Retina (tissue), 1 donor: ENCODE measurements around the gene CTRL.
A peak's percentile ranks its signal among the peaks of the same experiment; 100 is the strongest.
"Not testable (repeated sequence)": the region's sequence is repeated elsewhere in the genome, so short reads cannot be mapped to it uniquely, and the experiment has no call there.

Experiments used
- DNase-seq: peaks from one replicate; pipeline ENCODE4 v3.0.0-alpha.2; 2016

CTRL gene

DNA sequence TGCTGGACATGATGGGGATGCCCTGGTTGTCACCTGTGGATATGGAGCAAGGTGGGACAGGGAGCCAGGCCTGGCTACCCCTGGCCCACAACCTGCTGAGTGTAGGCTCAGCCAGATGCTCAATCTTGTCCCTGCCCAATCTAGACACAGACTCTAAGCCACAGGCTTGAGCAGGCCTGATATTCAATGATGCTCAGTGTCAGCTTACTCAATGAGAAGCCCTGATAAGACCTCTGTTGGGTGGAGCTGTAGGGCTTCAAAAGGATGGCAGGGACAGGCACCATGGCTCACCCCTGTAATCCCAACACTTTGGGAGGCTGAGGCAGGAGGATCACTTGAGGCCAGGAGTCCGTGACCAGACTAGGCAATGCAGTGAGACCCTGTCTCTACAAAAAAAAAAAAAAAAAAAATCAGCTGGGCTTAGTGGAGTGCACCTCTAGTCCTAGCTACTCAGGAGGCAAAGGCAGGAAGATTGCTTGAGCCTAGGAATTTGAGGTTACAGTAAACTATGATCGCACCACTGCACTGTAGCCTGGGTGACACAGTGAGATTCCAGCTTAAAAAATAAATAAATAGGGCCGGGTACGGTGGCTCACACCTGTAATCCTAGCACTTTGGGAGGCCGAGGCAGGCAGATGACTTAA lies 8.9 kb upstream of the CTRL start:
- no peak for DNase-seq

DNA sequence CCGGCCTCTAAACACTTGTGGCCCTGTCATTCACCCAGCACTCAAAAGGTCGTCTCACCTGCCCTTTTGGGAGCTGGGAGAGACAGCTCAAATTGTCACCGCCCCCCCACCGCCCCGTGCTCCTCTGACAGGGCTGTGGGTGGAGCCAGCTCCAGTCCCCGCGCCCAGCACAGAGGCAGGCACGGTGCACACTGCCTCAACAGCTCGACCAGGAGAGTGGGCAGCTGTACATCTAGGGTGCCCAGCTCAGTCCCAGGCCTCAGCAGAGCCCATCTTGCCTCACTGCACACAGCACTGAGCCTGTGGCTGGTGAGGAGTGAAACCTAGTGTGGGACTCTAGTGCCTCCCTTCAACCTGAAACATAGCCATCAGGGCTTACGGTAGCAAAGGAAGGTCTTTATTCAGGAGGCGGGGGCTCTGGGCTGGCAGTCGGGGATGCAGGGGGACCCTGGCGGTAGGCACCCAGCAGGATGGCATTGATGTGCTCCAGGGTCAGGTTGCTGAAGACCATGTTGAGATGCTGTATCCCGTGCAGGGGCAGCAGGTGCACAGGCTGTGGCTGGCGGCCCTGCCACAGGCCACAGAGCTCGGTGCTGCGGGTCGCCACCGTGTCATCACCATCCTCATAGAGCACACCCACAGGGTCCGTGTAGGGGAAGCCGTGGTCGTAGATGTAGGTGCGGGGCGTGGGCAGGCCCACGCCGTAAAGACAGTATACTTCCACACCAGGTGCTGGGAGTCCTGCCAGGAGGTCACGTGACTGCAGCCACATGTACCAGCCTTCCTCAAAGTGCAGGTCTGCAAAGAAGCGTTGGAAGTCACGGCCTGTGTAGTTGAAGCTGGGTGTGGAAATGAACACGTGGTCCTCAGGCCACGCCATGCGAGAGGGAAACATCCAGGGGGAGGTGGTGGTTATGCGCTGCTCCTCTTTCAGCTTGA lies 8.1 kb upstream of the CTRL start:
- no peak for DNase-seq

DNA sequence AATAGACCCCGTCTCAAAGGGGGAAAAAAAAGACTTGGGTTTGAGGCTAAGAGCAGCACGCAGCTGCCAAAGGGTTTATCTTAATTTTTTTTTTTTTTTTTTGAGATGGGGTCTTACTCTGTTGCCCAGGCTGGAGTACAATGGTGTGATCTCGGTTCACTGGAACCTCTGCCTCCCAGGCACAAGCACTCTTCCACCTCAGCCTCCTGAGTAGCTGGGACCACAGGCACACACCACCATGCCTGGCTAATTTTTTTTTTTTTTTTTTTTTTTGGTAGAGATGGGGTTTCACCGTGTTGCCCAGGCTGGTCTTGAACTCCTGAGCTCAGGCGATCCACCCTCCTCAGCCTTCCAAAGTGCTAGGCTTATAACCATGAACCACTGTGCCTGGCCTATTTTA lies 6.1 kb upstream of the CTRL start:
- DNase-seq, result not testable (repeated sequence)

DNA sequence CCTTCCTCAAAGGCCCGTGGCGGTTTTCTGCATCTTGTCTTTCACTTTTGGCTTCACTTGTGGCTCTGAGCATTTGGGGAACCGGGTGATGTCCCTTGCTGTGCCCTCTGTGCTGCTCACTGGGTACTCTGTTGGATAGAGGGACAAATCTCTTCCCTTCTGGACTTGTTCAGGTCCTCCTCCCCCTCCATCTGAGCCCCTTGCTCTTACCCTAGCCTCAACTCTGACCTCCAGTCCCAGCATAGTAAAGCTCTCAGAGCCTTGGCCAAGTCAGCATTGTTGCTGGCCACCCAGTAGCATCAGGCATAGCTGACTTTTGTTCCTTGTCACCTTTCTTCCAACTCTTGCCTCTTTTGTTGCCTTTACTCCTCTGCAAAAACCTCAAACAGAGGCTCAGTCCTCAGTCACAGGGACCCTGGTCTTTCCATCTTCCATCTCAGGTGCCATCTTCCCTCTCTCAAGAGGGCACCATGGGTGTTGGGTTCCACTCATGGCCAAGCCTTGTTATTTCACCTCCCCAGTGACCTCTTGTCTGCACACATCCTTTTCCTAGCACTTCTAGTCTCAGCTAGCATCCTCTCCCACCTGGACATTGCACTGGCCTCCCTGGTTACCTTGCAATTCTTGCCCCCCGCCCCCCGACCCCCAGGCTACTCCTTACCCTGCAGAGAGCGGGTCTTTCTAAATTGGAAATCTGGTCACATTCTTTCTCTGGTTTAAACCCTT lies 5.4 kb upstream of the CTRL start:
- no peak for DNase-seq

DNA sequence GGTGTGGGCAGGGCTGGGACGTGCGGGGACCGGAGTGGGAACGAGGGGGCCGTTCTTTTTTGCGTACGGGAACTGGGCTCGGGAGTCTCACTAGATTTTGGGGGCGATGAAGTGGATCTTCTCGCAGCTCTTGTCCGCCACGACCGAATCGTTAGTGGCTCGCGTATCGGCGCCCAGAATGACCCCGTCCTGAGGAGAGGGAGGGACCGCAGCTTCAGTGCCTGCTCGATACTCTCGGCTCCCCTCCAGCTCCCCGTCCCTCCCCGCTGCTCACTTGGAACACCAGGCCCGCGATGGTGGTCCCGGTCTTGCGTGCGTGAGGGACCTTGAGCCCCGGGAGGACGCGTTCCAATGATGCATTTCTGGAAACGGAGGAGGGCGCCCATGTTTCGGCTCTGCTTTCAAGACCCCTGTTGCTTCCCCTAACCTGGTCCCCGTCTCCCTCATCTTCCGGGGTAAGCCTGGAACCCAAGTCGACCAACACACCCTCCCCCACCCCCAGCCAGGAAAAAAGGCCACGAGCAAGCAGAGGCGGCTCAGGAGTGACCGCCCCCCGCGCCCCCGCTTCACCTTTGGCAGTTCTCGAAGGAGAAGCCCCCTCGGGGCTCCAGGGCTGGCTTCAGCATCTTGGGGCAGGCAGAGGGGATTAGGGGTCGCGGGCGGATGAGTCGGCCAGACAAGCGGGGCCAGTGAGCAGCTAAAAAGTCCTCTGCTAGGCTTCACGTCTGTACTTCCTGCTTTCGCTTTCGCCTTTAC lies 4.6 kb upstream of the CTRL start, which contains the start of gene PSMB10:
TSS of gene PSMB10 (minus strand) at position 727 of the 756 bp plus-strand sequence. CDS start at position 626, 101 bp downstream.
- DNase-seq, result peak; percentile 57

DNA sequence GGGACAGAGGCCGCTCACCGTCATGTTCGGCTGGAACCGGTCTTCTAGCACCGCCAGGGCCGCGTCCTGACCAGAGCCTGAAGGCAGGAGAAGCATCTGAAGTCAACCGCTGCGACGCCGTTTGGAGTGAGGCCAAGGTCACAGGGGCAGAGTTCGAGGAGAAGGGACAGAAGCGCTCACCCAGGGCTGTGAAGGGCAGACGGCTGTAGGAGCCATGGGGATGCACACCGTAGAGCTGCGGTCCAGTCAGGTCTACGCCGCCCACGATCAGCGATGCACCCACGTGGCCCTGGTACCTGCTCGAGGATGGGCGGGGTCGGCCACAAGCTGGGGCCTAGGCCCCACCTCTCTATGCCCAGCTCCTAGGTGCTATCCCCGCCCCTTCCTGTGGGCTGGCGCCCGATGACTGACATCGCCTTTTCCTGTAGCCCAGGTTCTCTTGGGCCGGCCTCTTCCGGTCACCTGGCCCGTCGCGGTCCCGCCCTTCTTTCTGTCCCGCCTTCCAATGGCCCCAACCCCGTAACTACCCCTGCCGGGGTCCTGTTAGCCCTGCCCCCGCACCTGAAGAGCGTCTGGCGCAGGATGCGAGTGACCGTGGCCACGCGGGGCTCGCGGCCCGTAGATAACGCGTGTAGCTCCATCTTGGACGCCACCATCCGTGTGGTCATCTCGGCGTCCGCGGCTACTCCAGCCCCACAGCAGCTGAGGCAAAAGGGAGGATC lies 3.9 kb upstream of the CTRL start:
- peak; percentile 95 for DNase-seq

DNA sequence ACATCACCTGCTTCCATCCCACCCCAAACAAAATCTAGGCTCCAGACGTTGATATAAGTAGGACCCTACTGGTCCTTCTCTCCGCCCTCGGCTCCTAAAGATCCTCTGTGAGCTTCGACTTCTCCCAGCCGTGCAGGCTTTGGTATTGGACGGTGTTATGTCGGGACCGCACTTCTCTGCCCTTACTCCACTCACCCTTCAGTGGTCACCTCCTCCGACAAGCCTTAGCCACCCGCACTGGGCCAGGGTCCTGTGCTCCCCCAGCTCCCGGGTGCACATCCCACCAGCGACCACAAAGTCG lies 3.4 kb upstream of the CTRL start:
- DNase-seq, result no peak

DNA sequence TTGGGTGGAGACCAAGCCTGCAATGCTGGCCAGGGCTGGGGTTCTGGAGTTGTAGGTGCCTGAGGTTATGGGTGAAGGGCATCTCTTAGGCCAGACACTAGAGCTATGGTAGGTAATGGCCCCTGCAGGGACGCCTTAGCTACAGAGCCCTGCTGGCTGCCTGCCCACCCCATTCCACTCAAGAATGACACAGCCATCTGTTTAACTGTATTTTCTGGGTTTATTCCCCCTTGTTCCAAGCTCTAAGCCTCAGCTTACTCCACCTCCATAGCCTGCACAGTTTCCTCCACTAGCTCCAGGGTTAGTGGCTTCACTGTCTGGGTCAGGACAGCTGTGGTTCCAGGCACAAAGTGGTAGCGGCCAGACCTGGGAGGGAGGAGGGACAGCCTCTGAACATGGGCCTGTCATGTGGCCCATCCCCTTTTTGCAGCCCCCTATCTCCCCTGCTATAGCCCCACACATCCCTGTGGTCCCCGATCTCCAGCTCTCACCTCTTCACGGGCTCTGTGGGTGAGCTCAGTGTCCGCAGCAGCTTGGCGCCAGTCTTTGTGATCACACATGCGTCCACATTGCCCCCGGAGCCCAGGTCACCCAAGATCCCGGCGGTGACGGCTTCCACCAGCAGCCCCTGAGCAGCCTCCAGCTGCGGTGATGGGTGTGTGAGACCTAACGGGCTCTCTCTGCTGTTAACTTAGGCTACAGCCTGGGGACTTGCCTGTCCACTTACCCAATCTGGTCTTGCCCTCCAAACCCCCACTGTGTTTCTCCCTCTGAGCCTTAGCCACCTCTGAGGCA lies 2.8 kb upstream of the CTRL start:
- no peak for DNase-seq

DNA sequence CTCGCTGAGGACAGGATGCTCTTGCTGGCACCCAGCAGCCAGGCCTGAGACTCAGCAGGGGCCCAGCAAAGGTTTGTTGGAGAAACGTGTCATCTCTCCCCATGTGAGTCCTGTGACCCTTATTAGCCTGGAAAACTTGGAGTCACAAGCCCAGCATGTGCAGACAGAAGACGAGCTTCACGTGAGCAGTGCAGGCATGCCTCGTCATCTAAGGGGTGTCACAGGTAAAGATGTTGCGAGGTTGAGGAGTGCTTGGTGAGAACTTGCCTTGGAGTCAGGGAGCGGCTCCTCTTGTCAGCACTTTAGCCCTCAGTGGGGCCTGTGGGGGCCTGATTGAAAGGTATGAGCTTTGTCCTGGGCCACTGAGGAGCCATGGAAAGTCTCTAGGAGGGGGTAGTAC lies 2.1 kb upstream of the CTRL start:
- DNase-seq, result no peak

DNA sequence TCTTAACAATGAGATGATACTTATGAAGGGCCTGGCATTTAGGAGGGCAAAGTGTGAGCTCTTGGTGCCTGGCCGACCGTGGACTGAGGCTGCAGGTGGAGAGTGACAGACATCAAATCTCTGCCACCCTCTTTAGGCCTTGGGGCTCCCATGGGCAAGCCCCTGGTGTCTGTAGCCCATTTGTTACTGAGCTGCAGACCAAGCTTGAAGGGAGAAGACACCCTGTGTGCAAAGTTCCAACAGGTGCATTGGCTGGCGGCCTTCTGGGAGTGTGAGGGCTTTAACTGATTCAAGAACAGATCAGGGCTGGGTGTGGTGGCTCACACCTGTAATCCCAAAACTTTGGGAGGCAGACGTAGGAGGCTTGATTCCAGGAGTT lies 789 bp upstream of the CTRL start:
- no peak for DNase-seq

DNA sequence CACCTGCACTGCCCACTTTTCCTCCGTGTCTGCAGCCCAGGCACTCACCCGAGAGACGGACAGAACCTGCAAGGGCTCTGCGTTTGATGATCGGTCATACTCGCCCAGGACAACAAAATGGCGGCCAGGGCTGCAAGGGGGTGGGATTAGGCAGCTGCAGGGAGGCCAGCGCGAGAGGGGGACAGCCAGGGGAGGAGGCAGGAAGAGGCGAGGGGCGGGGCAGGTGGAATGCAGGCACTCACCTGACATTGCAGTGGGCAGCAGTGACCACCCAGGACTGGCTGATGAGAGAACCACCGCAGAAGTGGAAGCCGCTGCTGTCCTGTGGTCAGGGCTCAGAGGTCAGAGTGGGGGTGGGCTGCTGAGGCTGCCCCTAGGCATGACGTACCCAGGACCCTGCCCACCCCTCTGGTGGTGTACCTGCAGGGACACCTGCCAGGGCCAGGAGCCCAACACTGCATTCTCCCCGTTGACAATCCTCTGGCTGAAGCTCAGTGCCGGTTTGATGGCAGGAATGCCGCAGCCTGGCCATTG lies 917 bp downstream of the CTRL start:
- no peak for DNase-seq

DNA sequence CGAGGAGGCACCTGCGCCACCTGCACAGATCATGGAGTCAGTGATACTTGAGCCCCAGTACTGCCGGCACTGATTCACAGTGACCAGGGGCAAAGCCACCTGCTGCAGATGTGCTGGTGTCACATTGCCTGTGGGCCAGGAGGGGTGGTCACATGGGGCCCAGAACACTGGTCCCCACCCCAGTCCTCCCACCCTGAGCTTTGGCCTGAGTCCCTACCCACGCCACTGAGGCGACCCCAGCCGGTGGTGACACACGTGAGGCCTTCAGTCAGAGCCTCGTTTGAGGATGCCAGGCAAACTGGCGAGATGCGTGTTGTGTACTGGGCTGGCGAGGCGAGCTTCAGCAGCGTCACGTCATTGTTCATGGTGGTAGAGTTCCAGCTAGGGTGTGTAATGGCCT lies 1.5 kb downstream of the CTRL start:
- DNase-seq, result no peak

DNA sequence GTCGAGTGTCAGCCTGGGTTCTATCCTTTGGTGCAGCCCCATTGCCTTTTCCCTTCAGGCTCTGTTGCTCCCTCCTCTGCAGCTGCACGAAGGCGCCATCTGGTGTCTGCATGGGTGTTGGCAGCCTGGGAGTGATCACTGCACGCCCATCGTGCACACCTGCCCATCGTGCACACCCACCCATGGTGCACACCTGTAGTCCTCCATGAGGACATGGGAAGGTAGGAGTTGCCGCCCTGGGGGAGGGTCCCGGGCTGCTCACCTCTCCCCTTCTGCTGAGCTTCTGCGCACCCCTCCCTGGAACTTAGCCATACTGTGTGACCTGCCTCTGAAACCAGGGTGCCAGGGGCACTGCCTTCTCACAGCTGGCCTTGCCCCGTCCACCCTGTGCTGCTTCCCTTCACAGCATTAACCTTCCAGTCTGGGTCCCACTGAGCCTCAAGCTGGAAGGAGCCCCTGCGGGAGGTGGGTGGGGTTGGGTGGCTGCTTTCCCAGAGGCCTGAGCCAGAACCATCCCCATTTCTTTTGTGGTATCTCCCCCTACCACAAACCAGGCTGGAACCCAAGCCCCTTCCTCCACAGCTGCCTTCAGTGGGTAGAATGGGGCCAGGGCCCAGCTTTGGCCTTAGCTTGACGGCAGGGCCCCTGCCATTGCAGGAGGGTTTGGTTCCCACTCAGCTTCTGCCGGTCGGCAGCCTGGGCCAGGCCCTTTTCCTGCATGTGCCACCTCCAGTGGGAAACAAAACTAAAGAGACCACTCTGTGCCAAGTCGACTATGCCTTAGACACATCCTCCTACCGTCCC lies 2.9 kb downstream of the CTRL start:
- peak; percentile 77 for DNase-seq

DNA sequence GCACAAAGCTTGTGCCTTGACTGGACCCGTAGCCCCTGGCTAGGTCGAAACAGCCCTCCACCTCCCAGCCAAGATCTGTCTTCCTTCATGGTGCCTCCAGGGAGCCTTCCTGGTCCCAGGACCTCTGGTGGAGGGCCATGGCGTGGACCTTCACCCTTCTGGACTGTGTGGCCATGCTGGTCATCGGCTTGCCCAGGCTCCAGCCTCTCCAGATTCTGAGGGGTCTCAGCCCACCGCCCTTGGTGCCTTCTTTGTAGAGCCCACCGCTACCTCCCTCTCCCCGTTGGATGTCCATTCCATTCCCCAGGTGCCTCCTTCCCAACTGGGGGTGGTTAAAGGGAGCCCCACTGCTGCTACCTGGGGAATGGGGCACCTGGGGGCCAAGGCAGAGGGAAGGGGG lies 3.5 kb downstream of the CTRL start:
- no peak for DNase-seq

DNA sequence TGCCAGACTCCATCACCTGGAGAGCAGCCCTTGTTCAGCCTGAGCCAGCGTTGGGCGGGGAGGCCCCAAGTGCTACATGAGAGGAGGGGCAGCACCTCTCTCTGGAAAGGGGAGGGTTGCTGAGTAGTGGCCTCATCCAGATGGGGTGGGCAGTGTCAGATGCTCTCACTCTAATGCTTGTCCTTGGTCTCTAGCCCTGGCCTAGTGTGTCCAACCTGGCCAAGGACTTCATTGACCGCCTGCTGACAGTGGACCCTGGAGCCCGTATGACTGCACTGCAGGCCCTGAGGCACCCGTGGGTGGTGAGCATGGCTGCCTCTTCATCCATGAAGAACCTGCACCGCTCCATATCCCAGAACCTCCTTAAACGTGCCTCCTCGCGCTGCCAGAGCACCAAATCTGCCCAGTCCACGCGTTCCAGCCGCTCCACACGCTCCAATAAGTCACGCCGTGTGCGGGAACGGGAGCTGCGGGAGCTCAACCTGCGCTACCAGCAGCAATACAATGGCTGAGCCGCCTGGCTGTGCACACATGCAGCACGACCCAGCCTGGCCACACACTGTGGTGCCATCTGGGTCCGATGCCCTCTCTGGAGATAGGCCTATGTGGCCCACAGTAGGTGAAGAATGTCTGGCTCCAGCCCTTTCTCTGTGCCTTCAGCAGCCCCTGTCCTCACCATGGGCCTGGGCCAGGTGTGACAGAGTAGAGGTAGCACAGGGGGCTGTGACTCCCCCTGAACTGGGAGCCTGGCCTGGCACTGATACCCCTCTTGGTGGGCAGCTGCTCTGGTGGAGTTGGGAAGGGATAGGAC lies 4.3 kb downstream of the CTRL start:
- no peak for DNase-seq

DNA sequence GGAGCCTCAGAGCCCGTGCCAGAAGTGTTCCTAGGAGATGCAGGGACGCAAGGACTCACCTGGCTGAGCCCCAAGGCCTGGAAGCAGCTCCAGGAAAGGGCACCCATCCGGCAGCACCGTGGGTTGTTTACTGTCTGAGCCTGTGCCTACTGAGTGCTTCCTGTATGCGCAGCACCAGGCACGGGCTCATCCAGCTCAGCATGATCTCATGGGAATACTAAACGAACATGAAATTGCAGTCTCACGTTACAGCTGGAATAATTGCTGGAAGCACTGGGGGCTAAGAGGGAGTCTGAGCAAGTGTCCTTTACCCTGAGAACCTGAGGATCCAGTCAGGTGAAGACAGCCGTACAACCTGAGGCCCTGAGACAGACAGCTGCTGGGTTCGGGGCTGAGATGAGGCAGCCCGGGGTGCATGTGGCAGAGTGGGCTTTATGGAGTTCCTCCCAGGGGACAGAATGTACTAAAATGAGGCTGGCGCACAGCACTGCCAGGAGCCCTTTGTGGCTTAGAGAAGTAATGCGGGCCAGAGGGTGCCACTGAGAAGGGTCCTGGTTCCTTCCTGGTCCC lies 5.4 kb downstream of the CTRL start:
- DNase-seq, result no peak

DNA sequence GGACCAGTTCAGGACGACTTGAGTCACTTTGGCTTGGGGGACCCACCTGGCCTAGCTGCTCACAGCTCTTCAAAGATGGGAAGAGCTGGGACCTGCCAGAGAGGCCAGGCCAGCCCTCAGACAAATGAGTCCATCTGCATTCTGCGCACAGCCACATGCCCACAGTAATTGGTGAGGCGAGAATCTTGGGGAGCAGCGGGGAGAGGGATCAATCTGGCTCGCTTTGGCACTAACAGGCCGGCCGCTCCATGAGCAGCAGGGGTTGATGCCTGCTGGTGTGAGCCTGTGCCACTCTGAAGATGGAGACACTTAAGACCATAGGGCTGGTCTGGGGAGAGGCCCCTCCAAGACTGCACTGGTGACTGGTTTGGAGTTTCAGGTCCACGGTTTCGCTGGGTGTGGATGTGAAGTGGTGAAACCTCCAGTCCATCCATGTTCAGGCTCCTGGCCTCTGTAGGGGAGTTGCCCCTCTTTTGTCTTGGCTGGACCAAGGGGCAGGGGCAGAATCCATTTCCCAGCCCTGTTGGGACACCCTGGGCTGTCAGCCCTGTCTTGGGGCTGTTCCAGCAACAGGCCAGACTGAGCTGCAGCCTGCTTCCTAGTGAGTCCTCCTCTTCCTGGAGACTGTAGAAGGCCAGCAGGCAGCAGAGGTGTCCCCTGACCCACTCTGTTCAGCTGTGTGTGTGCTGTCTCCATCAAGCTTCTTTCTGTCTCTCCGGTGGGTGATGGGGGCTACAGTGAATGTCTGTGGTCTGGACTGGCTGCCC lies 7.3 kb downstream of the CTRL start:
- no peak for DNase-seq

DNA sequence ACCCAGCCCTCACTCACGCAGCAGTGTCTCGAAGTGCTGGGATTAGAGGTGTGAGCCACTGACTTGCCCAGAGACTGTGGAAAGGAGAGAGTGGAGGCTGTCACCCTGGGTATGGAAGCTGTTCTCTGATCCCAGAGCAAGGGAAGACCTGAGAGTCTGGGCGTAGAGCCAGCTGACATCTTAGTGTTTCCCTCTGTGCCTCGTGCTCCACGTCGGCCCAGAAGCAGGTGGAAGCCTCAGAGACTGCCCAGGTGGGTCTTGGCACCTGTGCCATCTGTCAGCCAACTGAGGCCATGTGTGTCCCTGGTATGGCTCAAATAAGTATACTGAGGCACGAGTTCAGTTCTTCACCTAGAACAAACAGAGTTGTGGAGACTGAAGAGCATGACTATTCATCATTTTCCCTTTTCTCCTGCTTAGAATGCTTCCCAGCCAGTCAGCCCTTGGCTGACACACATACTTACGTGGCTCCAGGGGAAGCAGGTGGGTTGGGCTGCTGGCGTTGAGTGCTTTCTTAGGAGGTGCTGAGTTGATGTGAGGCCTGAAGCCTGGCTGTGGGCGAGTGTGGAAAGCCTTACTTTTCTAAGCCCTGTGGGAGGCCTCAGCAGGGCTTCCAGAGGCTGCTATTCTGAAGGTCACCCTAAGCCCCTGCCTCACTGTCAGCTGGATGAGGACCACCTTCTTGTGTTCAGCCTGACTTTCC lies 8.1 kb downstream of the CTRL start:
- no peak for DNase-seq
